H4 (cell line): ENCODE results near the gene TWIST2. TPM values are rescaled to one million over a fixed set of nuclear protein-coding genes. Genes with fewer than 3 reads are reported as not detected.

Experiments
- DNase-seq: peaks from one replicate; pipeline ENCODE4 v3.0.0-alpha.2; 2015; ENCODE audit warnings: low spot score
- total RNA-seq: library from RNA; depleted of rRNA; stranded (reverse); fragments of >200 nt; shearing (Covaris generic); gene quantifications from 2 replicates; pipeline ENCODE4 v1.2.3, GENCODE V29; 2014

TWIST2 gene
- total RNA-seq, 1 experiment from 2014 or later: 25.6 TPM

DNA sequence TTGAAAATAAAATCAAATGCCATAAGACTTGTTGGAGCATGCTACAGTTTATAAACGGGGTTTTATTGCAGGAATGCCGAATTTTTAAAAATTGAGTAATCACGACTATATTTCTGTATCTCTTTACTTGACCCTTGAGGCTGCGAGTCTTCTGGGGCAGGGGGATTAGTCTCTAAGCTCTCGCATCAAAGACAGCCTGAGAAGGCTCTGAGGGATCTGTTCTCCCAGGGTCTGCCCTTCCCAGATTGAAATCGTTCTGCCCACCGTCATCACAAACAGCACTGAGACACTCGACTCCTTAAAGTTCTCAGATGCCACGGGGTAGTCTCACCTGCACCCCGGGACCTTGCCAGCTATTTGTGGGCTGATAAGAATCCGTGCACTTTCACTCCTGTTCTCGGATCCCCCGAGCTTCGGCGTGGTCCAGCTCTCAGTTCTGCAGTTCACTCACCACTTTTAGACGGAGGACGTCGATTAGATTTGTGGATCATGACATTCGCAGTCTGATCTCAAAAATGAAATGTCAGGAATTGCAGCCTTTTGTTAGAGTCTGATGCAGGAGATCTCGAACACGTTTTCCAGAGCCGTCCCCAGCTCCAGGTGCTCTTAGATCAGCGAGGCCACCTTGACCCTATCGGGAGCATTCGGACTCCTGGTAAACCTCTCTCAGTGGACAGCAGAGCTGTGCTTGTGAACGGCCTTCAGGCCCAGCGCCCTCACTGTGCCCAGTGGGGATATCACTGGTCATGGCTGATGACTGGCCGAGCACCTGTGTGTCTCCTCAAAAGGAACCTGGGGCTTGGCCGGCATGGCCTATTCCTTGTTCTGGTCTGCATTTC, 43.0 kb downstream of the TWIST2 start:
- DNase-seq: no peak

GRCh38 chr2:238891457-238892203, 43.7 kb downstream of the TWIST2 start:
- no peak for DNase-seq

DNA sequence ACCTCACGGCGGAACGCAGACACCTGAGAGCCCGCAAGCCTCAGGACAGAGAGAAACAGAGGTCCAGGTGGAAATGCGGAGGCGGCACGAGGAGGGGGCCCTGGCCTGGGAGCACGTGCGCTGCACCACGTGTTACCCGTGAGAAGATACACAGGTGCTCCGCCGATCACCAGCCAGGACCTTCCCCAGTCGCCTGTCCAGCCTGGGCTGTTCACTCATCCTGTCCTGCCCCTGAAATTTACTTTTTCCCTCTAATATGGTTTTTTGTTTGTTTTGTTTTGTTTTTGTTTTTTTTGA, 44.3 kb downstream of the TWIST2 start:
- DNase-seq: no peak

DNA sequence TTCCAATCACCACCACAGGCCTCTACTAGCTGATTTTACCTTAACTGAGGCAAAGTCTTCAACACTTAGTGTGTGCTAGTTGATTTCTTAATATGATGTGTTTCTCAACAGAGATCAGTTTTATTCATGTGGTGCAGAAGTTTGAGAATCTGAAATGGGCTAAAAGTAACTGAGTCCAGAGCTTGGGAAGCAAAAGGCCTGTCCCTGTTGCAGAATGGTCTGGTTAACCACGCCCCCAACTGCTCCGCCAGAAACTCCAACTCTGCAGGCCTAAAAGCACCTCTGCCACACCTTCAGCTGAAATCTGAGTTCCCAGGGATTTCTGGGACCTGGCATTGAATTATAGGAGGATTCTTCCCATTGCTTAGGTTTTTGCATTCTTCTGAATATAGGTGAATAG, 44.9 kb downstream of the TWIST2 start:
- no peak for DNase-seq

GRCh38 chr2:238893349-238894000, 45.6 kb downstream of the TWIST2 start:
- DNase-seq: no peak

DNA sequence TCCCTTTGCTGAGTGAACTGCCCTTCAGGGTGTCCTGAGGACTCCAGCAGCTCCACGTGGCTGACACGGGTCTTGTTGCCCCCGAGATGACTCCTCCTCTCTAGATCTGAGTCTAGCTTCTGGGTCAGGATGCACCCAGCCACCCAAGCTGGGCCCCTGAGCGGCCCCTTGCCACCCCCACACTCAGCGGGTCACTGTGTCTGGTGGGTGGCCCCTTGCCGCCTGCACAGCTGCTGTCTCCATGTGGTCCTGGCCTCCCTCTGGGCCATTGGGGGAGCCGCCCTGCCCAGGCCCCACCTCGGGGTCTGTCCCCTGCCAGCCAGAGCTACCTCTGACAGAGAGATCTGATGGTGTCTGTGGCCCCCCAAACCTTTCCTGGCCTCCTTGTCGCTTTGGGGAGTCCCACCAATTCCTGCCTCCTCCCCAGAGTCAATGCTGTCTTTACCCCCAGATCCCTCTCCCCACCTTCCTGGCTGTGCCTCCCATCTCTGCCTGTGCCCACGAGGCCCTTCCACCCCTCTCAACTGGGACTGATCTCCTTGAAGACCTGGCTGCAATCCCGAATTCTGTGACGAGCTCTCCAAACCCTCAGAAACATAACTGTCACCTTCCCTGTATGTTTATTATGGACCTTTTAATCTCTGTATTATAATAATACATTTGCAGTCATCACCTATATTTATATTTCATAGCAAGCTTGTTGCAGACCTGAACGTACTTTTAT, 46.5 kb downstream of the TWIST2 start:
- DNase-seq: no peak

- no peak for DNase-seq
Observed at GRCh38 chr2:238894950-238895298, 47.0 kb downstream of the TWIST2 start.

DNA sequence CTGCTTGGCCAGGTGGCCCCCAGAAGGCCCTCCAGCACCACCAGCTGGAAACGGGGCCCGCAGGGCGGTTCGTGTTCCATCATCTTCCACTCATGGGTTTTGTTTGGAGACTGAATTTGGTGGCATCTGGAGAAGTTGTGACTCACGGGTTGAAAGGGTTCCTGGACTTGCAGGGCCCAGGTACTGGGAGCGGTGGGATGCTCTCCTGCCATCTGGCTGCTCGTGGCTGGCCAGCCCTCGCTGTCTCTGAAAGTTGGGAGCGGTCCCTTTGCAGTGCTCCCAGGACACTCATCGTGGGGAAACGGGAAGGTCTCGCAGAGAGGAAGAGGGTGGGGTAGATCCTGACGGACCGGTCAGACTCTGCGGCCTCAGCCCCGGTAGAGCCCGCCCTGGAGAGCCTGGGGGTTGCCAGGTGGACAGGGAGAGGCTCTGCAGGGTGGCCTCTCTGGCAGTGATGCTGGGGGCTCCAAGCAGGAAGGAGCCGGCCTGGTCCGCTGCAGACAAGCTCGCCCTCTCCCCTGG, 47.5 kb downstream of the TWIST2 start:
- DNase-seq: no peak

GRCh38 chr2:238895891-238896600, 48.2 kb downstream of the TWIST2 start:
- peak; percentile 43 for DNase-seq

DNA sequence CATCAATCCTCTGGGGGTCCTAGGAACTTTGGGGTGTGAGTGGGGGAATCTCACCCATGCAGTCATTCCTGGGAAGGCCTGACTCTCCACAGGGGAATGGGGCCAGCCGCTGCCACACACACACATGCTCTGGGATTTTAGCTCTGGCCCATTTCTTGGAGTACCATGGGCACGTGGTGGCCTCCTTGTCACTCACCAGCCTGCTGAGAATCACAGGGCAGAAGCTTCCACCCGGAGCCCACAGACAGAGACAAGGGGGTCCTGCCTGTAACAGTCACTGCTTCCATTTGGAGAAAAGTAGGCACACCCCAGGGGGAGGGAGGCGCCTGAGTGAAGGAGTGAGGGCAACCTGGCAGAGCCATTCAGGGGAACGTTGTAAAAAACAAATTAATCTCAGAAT, 48.8 kb downstream of the TWIST2 start:
- DNase-seq: no peak

DNA sequence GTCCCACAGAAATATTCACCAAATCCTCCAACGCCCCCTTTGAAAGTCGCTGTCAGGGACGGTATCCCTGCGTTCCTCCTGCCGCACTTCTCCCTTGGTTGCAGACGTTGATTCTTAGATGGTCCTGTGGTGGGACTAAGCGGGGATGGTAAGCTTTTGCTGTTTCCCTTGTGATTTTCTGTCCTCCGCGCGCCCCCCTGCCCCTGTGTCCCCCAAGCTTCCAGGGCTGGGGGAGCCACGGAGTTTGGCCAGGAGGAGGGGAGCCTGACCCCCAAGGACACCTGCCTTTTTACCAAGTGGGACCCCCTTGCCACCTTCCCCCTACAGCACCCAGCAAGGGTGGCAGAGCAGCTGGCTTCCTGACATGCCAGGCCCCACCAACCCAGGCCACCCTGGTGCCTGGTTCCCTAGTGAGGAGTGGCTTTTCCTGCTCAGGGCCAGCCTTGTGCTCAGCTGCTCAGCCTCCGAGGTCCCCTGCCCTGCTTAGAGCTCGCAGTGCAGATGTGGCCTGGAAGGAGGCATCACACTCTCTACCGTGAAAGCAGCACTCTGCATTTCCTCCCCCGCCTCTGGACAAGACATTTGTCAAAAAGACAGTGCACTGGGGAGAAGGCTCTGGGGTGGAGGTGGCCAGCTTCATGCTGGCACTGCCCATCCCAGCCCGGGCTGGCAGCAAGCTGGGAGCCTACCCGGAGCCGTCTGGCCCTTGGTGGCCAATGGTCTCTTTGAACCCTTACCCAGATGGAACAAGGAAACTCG, 49.4 kb downstream of the TWIST2 start:
- no peak for DNase-seq

- DNase-seq: no peak
Observed at GRCh38 chr2:238897911-238898311, 50.0 kb downstream of the TWIST2 start.

DNA sequence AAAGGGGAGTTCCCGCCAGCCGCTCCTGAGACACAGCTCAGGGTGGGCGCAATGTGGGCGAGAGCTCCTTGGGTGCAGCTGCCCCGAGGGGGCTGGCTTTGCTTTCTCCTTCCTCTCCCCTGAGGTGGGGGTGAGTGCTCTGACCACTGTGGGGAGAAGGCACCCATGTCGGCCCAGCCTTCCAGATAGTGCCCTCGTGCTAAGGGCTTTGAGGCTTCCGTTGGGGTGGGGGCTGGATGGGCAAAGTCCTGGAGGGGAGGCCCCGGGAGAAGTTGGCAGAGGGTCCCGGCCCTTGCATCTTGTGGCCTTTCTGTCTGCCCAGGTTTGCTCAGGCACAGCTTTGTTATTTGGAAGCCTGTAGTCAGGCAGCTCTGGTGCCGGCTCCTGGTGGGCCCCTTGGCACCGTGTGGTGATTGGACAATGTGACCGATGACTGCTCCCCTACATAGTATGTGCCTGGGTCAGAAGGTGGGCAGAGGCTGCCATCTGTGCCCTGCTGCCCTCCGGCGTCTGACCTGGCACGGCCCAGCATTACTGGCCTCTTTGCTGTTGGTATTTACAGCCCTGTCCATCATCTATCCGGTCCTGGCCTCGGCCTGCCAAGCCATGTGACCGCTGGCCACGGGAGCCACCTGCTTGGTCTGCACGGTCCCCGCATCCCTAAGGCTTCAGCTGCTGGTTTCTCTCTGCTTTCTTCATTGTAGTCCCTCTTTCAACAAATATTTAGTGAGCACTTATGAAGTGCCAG, 50.8 kb downstream of the TWIST2 start:
- no peak for DNase-seq

DNA sequence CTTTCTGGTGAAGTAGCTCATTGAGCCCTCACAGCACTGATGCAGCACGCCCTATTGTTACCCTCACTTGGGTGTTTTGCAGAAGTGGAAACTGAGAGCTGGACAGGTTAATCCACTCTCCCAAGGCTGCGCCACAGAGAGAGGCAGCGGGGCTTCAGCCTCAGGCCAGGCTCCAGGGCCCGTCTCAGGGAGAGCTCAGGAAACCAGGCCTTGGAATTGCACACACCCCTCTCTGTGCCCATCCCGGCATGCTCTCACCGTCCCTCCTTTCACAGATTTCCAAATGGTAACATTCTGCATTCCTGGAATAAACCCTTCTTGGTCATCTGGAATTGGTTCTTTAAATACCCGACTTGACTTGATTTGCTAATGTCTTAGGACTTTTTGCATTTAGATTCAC, 51.5 kb downstream of the TWIST2 start:
- DNase-seq: no peak

- DNase-seq: no peak
Observed at GRCh38 chr2:238900511-238900910, 52.6 kb downstream of the TWIST2 start.

DNA sequence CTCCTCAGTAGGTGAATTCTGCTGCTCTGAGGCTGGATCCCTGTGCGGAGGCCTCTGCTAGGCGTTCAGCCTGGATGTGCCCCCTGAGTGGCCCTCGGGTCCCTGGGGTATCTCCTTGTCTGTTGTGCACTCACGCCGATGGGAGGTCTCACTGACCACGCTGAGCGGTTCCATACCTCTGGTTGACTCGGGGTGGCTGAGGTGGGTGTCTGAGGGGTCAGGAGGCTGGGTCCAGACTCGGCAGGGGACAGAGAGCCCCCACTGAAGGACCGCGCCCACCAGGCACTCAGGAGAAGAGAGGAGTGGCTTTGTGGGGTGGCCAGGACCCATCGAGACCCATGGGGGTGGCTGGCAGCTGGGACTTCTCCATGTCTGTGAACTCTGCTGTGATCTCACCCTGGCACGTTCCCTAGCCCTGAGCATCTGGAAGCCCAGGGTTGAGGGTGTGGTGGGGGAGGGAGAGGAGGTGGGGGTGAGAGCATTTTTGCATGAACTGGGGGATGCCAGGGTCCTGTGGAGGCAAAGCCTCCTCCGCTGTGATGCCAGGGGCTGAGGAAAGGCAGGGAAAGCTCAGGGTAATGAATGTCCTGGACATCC, 53.7 kb downstream of the TWIST2 start:
- no peak for DNase-seq

GRCh38 chr2:238902285-238902684, 54.4 kb downstream of the TWIST2 start:
- DNase-seq: no peak

GRCh38 chr2:238903141-238903540, 55.3 kb downstream of the TWIST2 start:
- DNase-seq: no peak

GRCh38 chr2:238904177-238904576, 56.3 kb downstream of the TWIST2 start:
- no peak for DNase-seq

GRCh38 chr2:238904716-238905115, 56.8 kb downstream of the TWIST2 start:
- DNase-seq: no peak
